K562 (cell line): ENCODE data around the gene FAM98C. TPM values are rescaled to one million over a fixed set of nuclear protein-coding genes. Genes with fewer than 3 reads are reported as not detected.

Experiments
- CTBP1 ChIP-seq: fragments of 450-650 bp; IDR thresholded peaks from 2 replicates; pipeline ENCODE4 v1.6.1; 2016; ENCODE audit warnings: borderline replicate concordance
- FOS ChIP-seq: IDR thresholded peaks from 3 replicates; pipeline ENCODE4 v1.6.1; 2011; ENCODE audit not compliant: insufficient read length; ENCODE audit errors: extremely low read depth
- HNRNPUL1 ChIP-seq: fragments of 200-400 bp; formaldehyde crosslinking; IDR thresholded peaks from 2 replicates; pipeline ENCODE4 v1.6.1; 2017; ENCODE audit warnings: low read length
- PTTG1 ChIP-seq: fragments of 450-650 bp; IDR thresholded peaks from 2 replicates; pipeline ENCODE4 v1.6.1; 2016; ENCODE audit warnings: low read depth, mild to moderate bottlenecking, missing genetic modification characterization, missing compliant biosample characterization
- PURB ChIP-seq: sonication (generic); formaldehyde crosslinking; IDR thresholded peaks from 2 replicates; pipeline ENCODE4 v1.9.0; 2021; ENCODE audit warnings: low read depth, mild to moderate bottlenecking, missing genetic modification reagents
- ZKSCAN3 ChIP-seq: fragments of 250-450 bp; sonication (Bioruptor Pico); IDR thresholded peaks from 2 replicates; pipeline ENCODE4 v1.4.0; 2020
- ZNF140 ChIP-seq: fragments of 250-450 bp; sonication (Bioruptor Pico); IDR thresholded peaks from 2 replicates; pipeline ENCODE4 v1.8.0; 2021; ENCODE audit warnings: moderate library complexity, mild to moderate bottlenecking, inconsistent platforms
- ZNF232 ChIP-seq: sonication (generic); formaldehyde crosslinking; IDR thresholded peaks from 2 replicates; pipeline ENCODE4 v1.8.0; 2022; ENCODE audit warnings: mild to moderate bottlenecking, missing genetic modification reagents
- ZSCAN32 ChIP-seq: fragments of 450-650 bp; formaldehyde crosslinking; IDR thresholded peaks from 2 replicates; pipeline ENCODE4 v1.4.0; 2020; ENCODE audit warnings: mild to moderate bottlenecking, moderate library complexity
- polyA plus RNA-seq, 8 experiments: library from polyadenylated mRNA; depleted of rRNA in 4 of 8; stranded (reverse) in 5 of 8; unstranded in 3 of 8; fragments of >200 nt; fragmentation: Nextera tagmentation in 2 of 8; fragmentation: Illumina TruSeq in 1 of 8; extraction: Ambion mirVana in 2 of 8; extraction: Trizol in 1 of 8; gene quantifications; 2 replicates each; pipeline versions ENCODE4 v1.2.1 to v1.2.3, GENCODE V29; 2011 to 2014; ENCODE audit warnings: inconsistent platforms in 1 of 8, missing spikeins in 1 of 8
- total RNA-seq, 7 experiments: library from RNA; depleted of rRNA in 6 of 7; stranded (reverse); fragments of >200 nt in 6 of 7; fragmentation: Illumina TruSeq in 2 of 7; extraction: Trizol in 2 of 7; gene quantifications; 2 replicates each; pipeline versions ENCODE4 v1.2.1 to v1.2.3, GENCODE V29; 2011 to 2021; ENCODE audit warnings: low replicate concordance in 1 of 7
- TF ChIP-seq, protein P1 (sequence below): fragments of 250-450 bp; sonication (Bioruptor Pico); IDR thresholded peaks from 2 replicates; pipeline ENCODE4 v1.4.0; 2020; ENCODE audit warnings: mild to moderate bottlenecking, moderate library complexity, borderline replicate concordance
- TF ChIP-seq, protein P2 (sequence below), 2 experiments: fragments of 450-650 bp; IDR thresholded peaks; 2 replicates each; pipeline ENCODE4 v1.6.1; 2016; ENCODE audit warnings: mild to moderate bottlenecking in 2 of 2, borderline replicate concordance in 1 of 2, low read depth in 1 of 2, moderate library complexity in 1 of 2
- TF ChIP-seq, protein P3 (sequence below): IDR thresholded peaks from 3 replicates; pipeline ENCODE4 v1.6.1; 2011; ENCODE audit warnings: borderline replicate concordance, mild to moderate bottlenecking, moderate library complexity; ENCODE audit not compliant: insufficient read length; ENCODE audit errors: extremely low read depth

The FAM98C gene
- total and polyA plus RNA-seq, 9 of the 15 experiments (the other 6 are each of a cell fraction or from before 2014, with no cell fraction given) = 1.7 to 43.8 (median 13.7) TPM

DNA sequence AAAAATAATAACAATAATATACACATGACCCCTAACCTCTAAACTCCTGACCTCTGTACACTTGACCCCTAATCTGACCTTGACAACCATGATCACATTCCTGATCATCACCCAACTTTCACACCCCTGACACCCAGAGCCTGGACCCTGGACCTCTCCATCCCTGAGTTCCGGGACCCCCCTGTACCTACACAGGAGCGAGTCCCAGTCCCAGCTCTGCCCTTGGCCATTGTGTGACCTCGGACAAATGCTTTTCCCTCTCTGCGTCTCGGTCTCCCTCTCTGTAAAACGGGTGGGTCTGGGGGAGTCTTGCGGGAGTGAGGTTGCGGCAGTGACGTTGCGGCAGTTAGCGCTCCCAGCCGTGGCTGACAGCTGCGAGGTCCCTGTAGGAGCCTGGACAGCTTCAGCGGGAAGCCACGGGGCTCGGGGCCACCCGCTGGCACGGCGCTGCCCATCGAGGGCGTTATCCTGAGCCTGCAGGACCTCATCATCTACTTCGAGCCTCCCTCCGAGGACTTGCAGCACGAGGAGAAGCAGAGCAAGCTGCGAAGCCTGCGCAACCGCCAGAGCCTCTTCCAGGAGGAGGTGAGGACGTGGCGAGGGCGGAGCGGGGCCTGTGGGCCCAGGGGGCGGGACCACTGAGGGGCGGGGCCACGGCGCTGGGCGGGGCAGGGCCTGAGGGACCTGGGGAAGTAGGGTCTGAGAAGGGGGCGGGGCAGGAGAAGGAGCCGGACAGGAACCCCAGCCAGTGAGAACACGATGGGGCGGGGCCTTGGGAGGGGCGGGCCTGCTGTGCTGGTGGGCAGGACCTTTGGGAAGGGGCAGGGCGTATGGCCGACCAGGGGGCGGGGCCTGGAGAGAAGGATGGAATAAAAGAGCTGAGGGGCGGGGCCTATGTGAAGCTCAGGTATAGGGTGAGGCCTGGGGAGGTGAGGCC lies 49.8 kb downstream of the FAM98C start (continued):
- TF ChIP-seq, protein P1, sequence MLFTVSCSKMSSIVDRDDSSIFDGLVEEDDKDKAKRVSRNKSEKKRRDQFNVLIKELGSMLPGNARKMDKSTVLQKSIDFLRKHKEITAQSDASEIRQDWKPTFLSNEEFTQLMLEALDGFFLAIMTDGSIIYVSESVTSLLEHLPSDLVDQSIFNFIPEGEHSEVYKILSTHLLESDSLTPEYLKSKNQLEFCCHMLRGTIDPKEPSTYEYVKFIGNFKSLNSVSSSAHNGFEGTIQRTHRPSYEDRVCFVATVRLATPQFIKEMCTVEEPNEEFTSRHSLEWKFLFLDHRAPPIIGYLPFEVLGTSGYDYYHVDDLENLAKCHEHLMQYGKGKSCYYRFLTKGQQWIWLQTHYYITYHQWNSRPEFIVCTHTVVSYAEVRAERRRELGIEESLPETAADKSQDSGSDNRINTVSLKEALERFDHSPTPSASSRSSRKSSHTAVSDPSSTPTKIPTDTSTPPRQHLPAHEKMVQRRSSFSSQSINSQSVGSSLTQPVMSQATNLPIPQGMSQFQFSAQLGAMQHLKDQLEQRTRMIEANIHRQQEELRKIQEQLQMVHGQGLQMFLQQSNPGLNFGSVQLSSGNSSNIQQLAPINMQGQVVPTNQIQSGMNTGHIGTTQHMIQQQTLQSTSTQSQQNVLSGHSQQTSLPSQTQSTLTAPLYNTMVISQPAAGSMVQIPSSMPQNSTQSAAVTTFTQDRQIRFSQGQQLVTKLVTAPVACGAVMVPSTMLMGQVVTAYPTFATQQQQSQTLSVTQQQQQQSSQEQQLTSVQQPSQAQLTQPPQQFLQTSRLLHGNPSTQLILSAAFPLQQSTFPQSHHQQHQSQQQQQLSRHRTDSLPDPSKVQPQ = no peak
- TF ChIP-seq ZNF232 (CRISPR knock-in tag) (peak; percentile 88; the same call in 1 of the 2 replicates), ZKSCAN3 (CRISPR knock-in tag) (no peak), CTBP1 (0 out of 2 replicates have a peak, but pooled peaks have one; percentile 42), PTTG1 (tag) (no peak), FOS (no peak), ZNF140 (CRISPR knock-in tag) (no peak), HNRNPUL1 (no peak), ZSCAN32 (CRISPR knock-in tag) (no peak), PURB (no peak)
- TF ChIP-seq, protein P2, sequence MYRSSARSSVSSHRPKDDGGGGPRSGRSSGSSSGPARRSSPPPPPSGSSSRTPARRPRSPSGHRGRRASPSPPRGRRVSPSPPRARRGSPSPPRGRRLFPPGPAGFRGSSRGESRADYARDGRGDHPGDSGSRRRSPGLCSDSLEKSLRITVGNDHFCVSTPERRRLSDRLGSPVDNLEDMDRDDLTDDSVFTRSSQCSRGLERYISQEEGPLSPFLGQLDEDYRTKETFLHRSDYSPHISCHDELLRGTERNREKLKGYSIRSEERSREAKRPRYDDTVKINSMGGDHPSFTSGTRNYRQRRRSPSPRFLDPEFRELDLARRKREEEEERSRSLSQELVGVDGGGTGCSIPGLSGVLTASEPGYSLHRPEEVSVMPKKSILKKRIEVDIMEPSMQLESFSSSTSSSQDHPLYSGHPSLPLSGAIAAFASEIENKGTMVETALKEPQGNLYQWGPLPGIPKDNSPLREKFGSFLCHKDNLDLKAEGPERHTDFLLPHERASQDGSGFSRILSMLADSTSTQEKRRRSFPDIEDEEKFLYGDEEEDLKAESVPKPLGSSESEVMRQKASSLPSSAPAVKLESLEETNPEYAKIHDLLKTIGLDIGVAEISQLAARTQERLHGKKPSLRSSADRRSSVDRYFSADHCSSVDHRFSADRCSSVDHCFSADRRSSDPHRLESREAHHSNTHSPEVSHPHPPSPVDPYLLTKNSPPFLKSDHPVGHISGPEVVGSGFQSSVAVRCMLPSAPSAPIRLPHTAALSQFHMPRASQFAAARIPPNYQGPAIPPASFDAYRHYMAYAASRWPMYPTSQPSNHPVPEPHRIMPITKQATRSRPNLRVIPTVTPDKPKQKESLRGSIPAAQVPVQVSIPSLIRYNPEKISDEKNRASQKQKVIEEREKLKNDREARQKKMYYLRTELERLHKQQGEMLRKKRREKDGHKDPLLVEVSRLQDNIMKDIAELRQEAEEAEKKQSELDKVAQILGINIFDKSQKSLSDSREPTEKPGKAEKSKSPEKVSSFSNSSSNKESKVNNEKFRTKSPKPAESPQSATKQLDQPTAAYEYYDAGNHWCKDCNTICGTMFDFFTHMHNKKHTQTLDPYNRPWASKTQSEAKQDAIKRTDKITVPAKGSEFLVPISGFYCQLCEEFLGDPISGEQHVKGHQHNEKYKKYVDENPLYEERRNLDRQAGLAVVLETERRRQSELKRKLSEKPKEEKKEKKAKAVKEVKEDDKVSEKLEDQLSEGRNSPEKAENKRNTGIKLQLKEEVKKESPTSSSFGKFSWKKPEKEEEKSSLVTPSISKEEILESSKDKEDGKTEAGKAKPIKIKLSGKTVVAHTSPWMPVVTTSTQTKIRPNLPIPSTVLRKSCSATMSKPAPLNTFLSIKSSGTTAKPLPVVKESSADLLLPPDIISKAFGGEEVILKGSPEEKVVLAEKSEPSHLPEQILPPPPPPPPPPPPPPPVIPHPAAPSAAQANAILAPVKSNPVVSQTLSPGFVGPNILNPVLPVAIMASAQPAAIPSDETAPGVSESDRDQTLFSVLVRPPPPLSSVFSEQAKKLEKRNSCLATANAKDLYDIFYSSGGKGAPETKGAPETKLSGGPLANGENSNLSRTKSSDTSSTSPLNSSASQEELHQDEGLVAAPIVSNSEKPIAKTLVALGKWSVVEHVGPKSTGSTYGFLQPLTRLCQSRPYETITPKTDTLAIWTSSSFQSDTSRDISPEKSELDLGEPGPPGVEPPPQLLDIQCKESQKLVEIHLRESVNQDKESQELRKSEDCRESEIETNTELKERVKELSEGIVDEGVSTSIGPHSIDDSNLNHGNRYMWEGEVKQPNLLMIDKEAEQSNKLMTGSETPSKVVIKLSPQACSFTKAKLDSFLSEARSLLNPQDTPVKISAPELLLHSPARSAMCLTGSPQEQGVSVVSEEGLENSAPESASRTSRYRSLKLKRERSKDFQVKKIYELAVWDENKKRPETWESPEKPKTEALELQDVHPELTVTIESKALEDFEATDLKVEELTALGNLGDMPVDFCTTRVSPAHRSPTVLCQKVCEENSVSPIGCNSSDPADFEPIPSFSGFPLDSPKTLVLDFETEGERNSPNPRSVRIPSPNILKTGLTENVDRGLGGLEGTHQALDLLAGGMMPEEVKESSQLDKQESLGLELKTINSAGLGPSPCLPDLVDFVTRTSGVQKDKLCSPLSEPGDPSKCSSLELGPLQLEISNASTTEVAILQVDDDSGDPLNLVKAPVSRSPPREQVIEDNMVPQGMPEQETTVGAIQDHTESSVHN (IDR thresholded peaks at IDR 0.05; ENCODE audit: borderline replicate concordance in 1 of 2, low read depth in 1 of 2) = no peak
- TF ChIP-seq, protein P3, sequence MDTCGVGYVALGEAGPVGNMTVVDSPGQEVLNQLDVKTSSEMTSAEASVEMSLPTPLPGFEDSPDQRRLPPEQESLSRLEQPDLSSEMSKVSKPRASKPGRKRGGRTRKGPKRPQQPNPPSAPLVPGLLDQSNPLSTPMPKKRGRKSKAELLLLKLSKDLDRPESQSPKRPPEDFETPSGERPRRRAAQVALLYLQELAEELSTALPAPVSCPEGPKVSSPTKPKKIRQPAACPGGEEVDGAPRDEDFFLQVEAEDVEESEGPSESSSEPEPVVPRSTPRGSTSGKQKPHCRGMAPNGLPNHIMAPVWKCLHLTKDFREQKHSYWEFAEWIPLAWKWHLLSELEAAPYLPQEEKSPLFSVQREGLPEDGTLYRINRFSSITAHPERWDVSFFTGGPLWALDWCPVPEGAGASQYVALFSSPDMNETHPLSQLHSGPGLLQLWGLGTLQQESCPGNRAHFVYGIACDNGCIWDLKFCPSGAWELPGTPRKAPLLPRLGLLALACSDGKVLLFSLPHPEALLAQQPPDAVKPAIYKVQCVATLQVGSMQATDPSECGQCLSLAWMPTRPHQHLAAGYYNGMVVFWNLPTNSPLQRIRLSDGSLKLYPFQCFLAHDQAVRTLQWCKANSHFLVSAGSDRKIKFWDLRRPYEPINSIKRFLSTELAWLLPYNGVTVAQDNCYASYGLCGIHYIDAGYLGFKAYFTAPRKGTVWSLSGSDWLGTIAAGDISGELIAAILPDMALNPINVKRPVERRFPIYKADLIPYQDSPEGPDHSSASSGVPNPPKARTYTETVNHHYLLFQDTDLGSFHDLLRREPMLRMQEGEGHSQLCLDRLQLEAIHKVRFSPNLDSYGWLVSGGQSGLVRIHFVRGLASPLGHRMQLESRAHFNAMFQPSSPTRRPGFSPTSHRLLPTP = no peak
